Right lobe of liver (tissue), 4 donors: ENCODE data around the gene ATF7.

Experiments used
- POLR2A ChIP-seq: fragments of 450-650 bp; IDR thresholded peaks from one replicate; pipeline ENCODE4 v1.6.1; 2017; ENCODE audit warnings: antibody characterized with exemption, mild to moderate bottlenecking
- TF ChIP-seq, protein P1 (sequence below), 4 donors: fragments of 200-600 bp in 3 of 4; fragments of 450-650 bp in 1 of 4; IDR thresholded peaks; one replicate each; pipeline versions ENCODE4 v1.5.1 to v1.8.0; 2016 to 2022; ENCODE audit warnings: antibody characterized with exemption in 4 of 4, mild to moderate bottlenecking in 2 of 4
- donor health status: DM: no; HTN: no; CAD: no.
- donor health status: DM: no; HTN: no; CAD: no.
- donor health status: DM: no; HTN: yes; CAD: no.

DNA sequence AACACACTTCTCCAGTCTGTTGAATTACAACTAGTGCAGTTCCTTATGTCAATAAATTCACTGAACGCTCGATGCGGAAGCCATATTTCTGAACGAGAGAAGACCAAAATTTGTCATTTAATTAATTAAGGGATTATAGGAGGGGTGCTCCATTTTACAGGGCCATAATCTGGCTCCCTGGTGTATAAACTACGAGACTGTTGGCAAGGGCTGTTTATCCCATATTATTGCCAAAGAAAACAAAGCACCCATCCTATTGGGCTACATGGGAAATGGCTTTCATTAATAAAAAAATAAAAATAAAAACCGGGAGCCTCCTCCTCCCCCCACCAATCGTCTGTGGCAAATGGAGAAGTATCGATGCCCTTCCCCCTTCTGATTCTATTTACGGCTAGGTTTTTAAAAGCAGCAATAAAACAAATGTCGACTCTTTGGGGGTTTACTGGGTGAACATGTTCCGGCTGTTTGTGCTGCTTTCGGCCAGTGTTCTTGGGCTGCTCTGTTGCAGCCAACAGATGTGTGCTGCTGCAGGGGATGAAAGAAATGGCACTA, 24.8 kb downstream of the ATF7 start:
- TF ChIP-seq, protein P1, sequence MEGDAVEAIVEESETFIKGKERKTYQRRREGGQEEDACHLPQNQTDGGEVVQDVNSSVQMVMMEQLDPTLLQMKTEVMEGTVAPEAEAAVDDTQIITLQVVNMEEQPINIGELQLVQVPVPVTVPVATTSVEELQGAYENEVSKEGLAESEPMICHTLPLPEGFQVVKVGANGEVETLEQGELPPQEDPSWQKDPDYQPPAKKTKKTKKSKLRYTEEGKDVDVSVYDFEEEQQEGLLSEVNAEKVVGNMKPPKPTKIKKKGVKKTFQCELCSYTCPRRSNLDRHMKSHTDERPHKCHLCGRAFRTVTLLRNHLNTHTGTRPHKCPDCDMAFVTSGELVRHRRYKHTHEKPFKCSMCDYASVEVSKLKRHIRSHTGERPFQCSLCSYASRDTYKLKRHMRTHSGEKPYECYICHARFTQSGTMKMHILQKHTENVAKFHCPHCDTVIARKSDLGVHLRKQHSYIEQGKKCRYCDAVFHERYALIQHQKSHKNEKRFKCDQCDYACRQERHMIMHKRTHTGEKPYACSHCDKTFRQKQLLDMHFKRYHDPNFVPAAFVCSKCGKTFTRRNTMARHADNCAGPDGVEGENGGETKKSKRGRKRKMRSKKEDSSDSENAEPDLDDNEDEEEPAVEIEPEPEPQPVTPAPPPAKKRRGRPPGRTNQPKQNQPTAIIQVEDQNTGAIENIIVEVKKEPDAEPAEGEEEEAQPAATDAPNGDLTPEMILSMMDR (IDR thresholded peaks at IDR 0.05) = no peak
- TF ChIP-seq POLR2A = no peak
